Heart left ventricle (tissue), 16 donors: Measurements from ENCODE around the gene MIF4GD. TPM values are rescaled to one million over a fixed set of nuclear protein-coding genes. Genes with fewer than 3 reads are reported as not detected.
A peak's percentile ranks its signal among the peaks of the same experiment; 100 is the strongest.

ENCODE experiments used
- ATAC-seq, 4 donors: fragments of 200-7000 bp; cut with Tn5 transposase; one replicate each; pipeline ENCODE4 v1.9.1; 2020 to 2022; ENCODE audit warnings: moderate library complexity in 4 of 4, mild to moderate bottlenecking in 3 of 4, moderate number of reproducible peaks in 1 of 4
- DNase-seq, 5 donors: peaks; one replicate each; pipeline ENCODE4 v3.0.0-alpha.2; 2020
- H3K27ac ChIP-seq, 12 donors: fragments of 200-600 bp; sonication (generic) in 4 of 12; one replicate each; pipeline versions ENCODE4 v1.5.0 to v1.8.0; 2016 to 2022; ENCODE audit warnings: mild to moderate bottlenecking in 2 of 12
- H3K27me3 ChIP-seq, 9 donors: fragments of 200-600 bp; sonication (generic) in 2 of 9; one replicate each; pipeline versions ENCODE4 v1.5.1 to v1.8.0; 2016 to 2022; ENCODE audit warnings: mild to moderate bottlenecking in 3 of 9
- H3K36me3 ChIP-seq, 9 donors: fragments of 200-600 bp; sonication (generic) in 2 of 9; one replicate each; pipeline versions ENCODE4 v1.5.0 to v1.8.0; 2018 to 2022; ENCODE audit warnings: mild to moderate bottlenecking in 2 of 9
- H3K4me1 ChIP-seq, 12 donors: fragments of 200-600 bp; sonication (generic) in 4 of 12; one replicate each; pipeline versions ENCODE4 v1.5.0 to v1.8.0; 2016 to 2022; ENCODE audit warnings: mild to moderate bottlenecking in 3 of 12
- H3K4me3 ChIP-seq, 12 donors: fragments of 200-600 bp; sonication (generic) in 4 of 12; one replicate each; pipeline versions ENCODE4 v1.5.0 to v1.8.0; 2017 to 2022; ENCODE audit warnings: mild to moderate bottlenecking in 9 of 12, moderate library complexity in 4 of 12
- H3K9me3 ChIP-seq, 12 donors: fragments of 200-600 bp; sonication (generic) in 4 of 12; one replicate each; pipeline versions ENCODE4 v1.5.0 to v1.8.0; 2016 to 2022; ENCODE audit warnings: mild to moderate bottlenecking in 1 of 12
- CTCF ChIP-seq, 12 donors: fragments of 200-600 bp; sonication (generic) in 4 of 12; IDR thresholded peaks; one replicate each; pipeline versions ENCODE4 v1.5.0 to v1.8.0; 2018 to 2022; ENCODE audit warnings: antibody characterized with exemption in 12 of 12, mild to moderate bottlenecking in 5 of 12
- POLR2A ChIP-seq, 2 donors: fragments of 450-650 bp; IDR thresholded peaks; one replicate each; pipeline ENCODE4 v1.6.1; 2017; ENCODE audit warnings: antibody characterized with exemption in 2 of 2, mild to moderate bottlenecking in 2 of 2, moderate library complexity in 2 of 2
- WGBS, 4 donors: extraction: QIAGEN DNeasy Blood & Tissue Kit in 2 of 4; methylation state at CpG; one replicate each; pipeline versions ENCODE4 v1.1.5 to v1.1.7; 2013 to 2018; 5-methylcytosine and 5-hydroxymethylcytosine counted together
- intact Hi-C, 10 donors: fragments of 100-400 bp; cut with DNase I; formaldehyde crosslinking; loops; one replicate each; pipeline versions ENCODE4 v1.11.1 to v1.14.2; 2022
- polyA plus RNA-seq, 2 donors: library from polyadenylated mRNA; stranded (reverse); fragments of 200-250 nt; gene quantifications; one replicate each; pipeline ENCODE4 v1.2.3, GENCODE V29; 2013
- total RNA-seq, 9 donors: library from RNA; depleted of rRNA in 2 of 9; stranded (reverse); fragments of >200 nt in 2 of 9; fragmentation: NEBNext Ultra II Directional in 3 of 9; extraction: Animal tissue kit (Norgen Biotek cat#: 25700) in 3 of 9; gene quantifications; one replicate each; pipeline versions ENCODE4 v1.1.0 to v1.2.4, GENCODE V29; 2016 to 2023
- donor health status: ischemic (EF 13 %, LVEDD 7.1; RV severe dilation, severe dysfunction).
- donor health status: healthy with polysubstance abuse.
- donor health status: DM: no; HTN: yes; CAD: no.
- donor health status: DM: no; HTN: no; CAD: no.
- donor health status: ischemic (EF 25% LVEDD 6.9; RV normal size, moderate dysfunction).
- donor health status: ischemic (EF 25% LVEDD 5.7; RV mildly dilated, moderate dysfunction).
- donor health status: healthy.
- donor health status: DM: yes; HTN: yes; CAD: no.
- donor health status: ischemic (EF 35%, LVEDD 5.7; RV mildly dilated, moderate dysfunction).
- donor health status: nonischemic (EF 11% LVEDD 7.7; RV severe dilation, severe dysfunction).
- donor health status: DM: yes; HTN: yes; CAD: no.
- donor health status: PGD.
- donor health status: ischemic (EF 29% LVEDD 5.4; RV normal size, mild dysfunction).
- donor health status: nonischemic (EF 23%, LVEDD 6.1; RV moderate dilation, normal function).

MIF4GD gene
- total and polyA plus RNA-seq, 11 donors = 8.6 to 34.7 (median 18.6) TPM

DNA sequence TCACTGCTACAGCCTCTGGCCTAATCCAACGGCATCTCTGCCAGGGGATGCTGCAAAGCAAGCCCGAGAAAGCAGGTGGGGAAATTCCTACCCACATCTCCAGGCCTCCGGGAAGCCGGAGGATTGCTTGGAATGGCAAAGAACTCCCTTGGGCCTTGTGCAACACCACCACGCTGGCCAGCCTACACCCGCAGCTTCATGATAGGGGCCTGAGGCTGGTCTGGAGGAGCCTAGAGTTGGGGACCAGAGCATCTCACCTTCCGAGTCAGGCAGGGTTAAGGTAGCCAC, 29.9 kb downstream of the MIF4GD start:
- no peaks in the 10 kb centered on the region for H3K27me3 ChIP-seq
- ATAC-seq (no peak), DNase-seq (no peak)
- TF ChIP-seq POLR2A (IDR thresholded peaks at IDR 0.05) (no peak), CTCF (IDR thresholded peaks at IDR 0.05) (no peak)
- no peak overlapping the region for H3K4me3 ChIP-seq
- H3K27ac ChIP-seq = no peak overlapping the region
- H3K9me3 ChIP-seq = no peaks in the 10 kb centered on the region
- peaks cover 0 to 100% (median 98%) of the 10 kb centered on the region in 9 donors for H3K36me3 ChIP-seq
- WGBS, 4 donors = 86 to 93% (median 87%) methylated on average over 3 to 7 of the region's 7 CpGs
- H3K4me1 ChIP-seq = peaks cover 0 to 48% (median 9%) of the 10 kb centered on the region in 12 donors
- intact Hi-C loops = no loop called here

DNA sequence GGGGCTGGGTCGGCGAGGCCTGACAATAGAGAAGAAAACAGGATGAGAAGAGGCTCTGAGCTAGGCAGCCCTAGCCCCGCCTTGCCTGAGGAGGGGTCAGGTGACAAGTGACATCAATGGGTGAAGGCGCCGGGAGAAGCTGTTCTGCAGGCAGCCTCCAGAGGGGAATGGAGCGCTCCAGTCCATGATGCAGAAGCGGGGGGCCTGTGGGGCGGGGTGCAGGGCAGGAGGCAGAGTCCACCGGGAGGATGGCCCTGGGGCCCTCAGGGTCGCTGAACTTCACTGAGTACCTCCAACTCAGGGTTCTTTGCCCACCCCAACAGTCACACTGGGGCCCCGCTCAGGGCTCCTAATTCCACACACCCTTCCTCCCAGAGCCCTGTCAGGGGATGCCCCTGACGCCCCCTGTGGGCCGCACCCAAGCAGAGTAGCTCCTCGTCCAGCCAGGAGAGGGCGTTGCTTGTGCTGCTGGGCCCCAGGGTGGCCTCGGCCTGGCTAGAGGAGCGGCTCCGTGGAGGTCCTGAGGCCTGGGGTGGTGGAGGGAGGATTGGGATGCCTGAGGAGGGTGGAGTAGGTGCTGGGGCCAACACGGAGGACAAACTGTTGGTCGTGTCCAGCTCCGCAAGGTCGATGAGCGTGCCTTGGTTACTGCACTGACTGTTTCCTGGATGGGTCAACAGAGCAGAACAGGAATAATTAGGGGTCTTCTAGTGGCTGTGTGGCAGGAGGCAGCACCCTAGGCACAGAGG, 30.5 kb downstream of the MIF4GD start:
- H3K4me3 ChIP-seq = no peak overlapping the region
- DNase-seq = peak in 1 of 5 donors; percentile 73
- peaks cover 0 to 48% (median 9%) of the 10 kb centered on the region in 12 donors for H3K4me1 ChIP-seq
- peaks cover 0 to 100% (median 98%) of the 10 kb centered on the region in 9 donors for H3K36me3 ChIP-seq
- no peaks in the 10 kb centered on the region for H3K27me3 ChIP-seq
- TF ChIP-seq CTCF (IDR thresholded peaks at IDR 0.05) (peak in 10 of 12 donors; percentile 5 to 52 (median 37)), POLR2A (IDR thresholded peaks at IDR 0.05) (no peak)
- H3K9me3 ChIP-seq = no peaks in the 10 kb centered on the region
- intact Hi-C loops = no loop called here
- no peak overlapping the region for H3K27ac ChIP-seq
- 65 to 72% (median 68%) methylated on average over 21 to 23 of the region's 23 CpGs for WGBS, 4 donors
- ATAC-seq = no peak

- TF ChIP-seq POLR2A (IDR thresholded peaks at IDR 0.05) (no peak), CTCF (IDR thresholded peaks at IDR 0.05) (no peak)
- Histone ChIP-seq H3K4me1 (peaks cover 0 to 48% (median 9%) of the 10 kb centered on the region in 12 donors), H3K9me3 (no peaks in the 10 kb centered on the region), H3K27me3 (no peaks in the 10 kb centered on the region), H3K4me3 (no peak overlapping the region), H3K27ac (no peak overlapping the region), H3K36me3 (peaks cover 0 to 100% (median 98%) of the 10 kb centered on the region in 9 donors)
- DNase-seq = no peak
- WGBS, 4 donors = 89 to 94% (median 91%) methylated on average over 15 to 23 of the region's 23 CpGs
- intact Hi-C loops = no loop called here
- ATAC-seq = no peak
These were observed 31.1 kb downstream of the MIF4GD start for GRCh38 chr17:75239778-75240393.

GRCh38 chr17:75239214-75239613, 31.8 kb downstream of the MIF4GD start:
- WGBS, 4 donors = 75 to 95% (median 83%) methylated on average over 7 to 12 of the region's 12 CpGs
- H3K9me3 ChIP-seq = no peaks in the 10 kb centered on the region
- DNase-seq = no peak
- no peaks in the 10 kb centered on the region for H3K27me3 ChIP-seq
- H3K4me1 ChIP-seq = peaks cover 0 to 43% (median 9%) of the 10 kb centered on the region in 12 donors
- H3K4me3 ChIP-seq = no peak overlapping the region
- H3K36me3 ChIP-seq = peaks cover 0 to 100% (median 98%) of the 10 kb centered on the region in 9 donors
- peak overlapping the region in 2 of 12 donors; percentile 11 to 18 for H3K27ac ChIP-seq
- TF ChIP-seq CTCF (IDR thresholded peaks at IDR 0.05) (no peak), POLR2A (IDR thresholded peaks at IDR 0.05) (no peak)
- ATAC-seq = peak in 1 of 4 donors; percentile 1
- intact Hi-C loops = no loop called here
